Measurements from ENCODE around the gene COX7B2. TPM values are rescaled to one million over a fixed set of nuclear protein-coding genes. Genes with fewer than 3 reads are reported as not detected.

The COX7B2 gene
- total and polyA plus RNA-seq, 9 of the 15 experiments (the other 6 are each of a cell fraction or from before 2014, with no cell fraction given): 0.33 to 3.5 (median 0.67) TPM; not detected in 3

DNA sequence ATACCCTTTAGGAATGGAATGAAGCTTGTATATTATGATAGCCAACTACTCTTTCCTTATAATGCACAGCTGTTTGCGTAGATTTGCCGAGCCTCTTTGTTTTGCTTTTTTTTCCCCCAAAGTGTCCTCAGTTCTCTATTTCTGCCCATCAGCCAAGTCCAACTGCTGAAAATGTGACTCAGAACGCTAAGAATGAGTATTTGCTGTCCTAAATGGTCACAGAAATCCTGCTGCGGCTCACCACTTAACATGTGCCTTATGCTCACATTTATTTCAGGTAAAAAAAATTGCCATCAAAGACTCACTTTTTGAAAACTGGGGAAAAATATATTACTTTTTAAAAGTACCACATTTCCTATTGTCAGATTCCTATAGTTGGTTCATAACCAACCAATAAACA is 47.4 kb upstream of the COX7B2 start:
- Histone ChIP-seq H3K4me1 (replicated peaks in 1 of 2; ENCODE audit: control insufficient read depth in 2 of 2, insufficient read depth in 2 of 2, low read length in 2 of 2) (no peaks in the 10 kb centered on the region), H3K27ac (ENCODE audit: extremely low read depth, low read depth, low read length) (no peak overlapping the region), H3K27me3 (ENCODE audit: control insufficient read depth in 2 of 2, insufficient read depth in 2 of 2, low read length in 2 of 2) (no peaks in the 10 kb centered on the region), H3K79me2 (ENCODE audit: control insufficient read depth, insufficient read depth, low read length) (no peaks in the 10 kb centered on the region), H3K36me3 (ENCODE audit: control insufficient read depth, insufficient read depth, low read length) (no peaks in the 10 kb centered on the region), H3K9me1 (ENCODE audit: control insufficient read depth, insufficient read depth, low read length) (no peaks in the 10 kb centered on the region), H4K20me1 (replicated peaks; ENCODE audit: control insufficient read depth, insufficient read depth, low read length) (no peaks in the 10 kb centered on the region), H3K4me2 (ENCODE audit: insufficient read depth, low read length) (no peak overlapping the region), H3K9ac (ENCODE audit: insufficient read depth in 1 of 2, low read depth in 2 of 2, low read length in 2 of 2) (no peak overlapping the region), H3K9me3 (replicated peaks; ENCODE audit: control insufficient read depth, insufficient read depth, low read depth, low read length) (no peaks in the 10 kb centered on the region), H3K4me3 (no peak overlapping the region), H2AFZ (ENCODE audit: low read depth, low read length) (no peak overlapping the region)
- in situ Hi-C loops (cut with MboI): no loop called here
- ATAC-seq (no peak), FAIRE-seq (no peak), DNase-seq (ENCODE audit: extremely low read depth in 1 of 4, low spot score in 3 of 4) (no peak)
- WGBS (ENCODE audit: insufficient coverage, low coverage, missing lambda C conversion rate): 0% methylated on average over 4 of the region's 4 CpGs
- POLR2A ChIA-PET: no interaction called here
- no TSS peak for BruUV-seq (replicated peaks)
- intact Hi-C loops (cut with micrococcal nuclease): no loop called here
- CTCF ChIA-PET (ENCODE audit: low intra/inter-chr PET ratio): no interaction called here
- TF ChIP-seq STAT5B (CRISPR knock-in tag; IDR thresholded peaks at IDR 0.05) (no peak), GATA2 (CRISPR knock-in tag; IDR thresholded peaks at IDR 0.05) (no peak), SIN3B (IDR thresholded peaks at IDR 0.05; ENCODE audit: low read depth) (no peak), BDP1 (IDR thresholded peaks at IDR 0.05; ENCODE audit: insufficient read depth, insufficient read length) (no peak), ARID1B (IDR thresholded peaks at IDR 0.05) (no peak), KLF6 (CRISPR knock-in tag; IDR thresholded peaks at IDR 0.05; ENCODE audit: borderline replicate concordance) (no peak), HMGN3 (IDR thresholded peaks at IDR 0.05; ENCODE audit: borderline replicate concordance, extremely low read depth, insufficient read length, low read depth, low read length) (no peak), GABPA (tag; conservative IDR thresholded peaks at IDR 0.05; ENCODE audit: low read depth) (no peak)
- TF ChIP-seq, protein P1, sequence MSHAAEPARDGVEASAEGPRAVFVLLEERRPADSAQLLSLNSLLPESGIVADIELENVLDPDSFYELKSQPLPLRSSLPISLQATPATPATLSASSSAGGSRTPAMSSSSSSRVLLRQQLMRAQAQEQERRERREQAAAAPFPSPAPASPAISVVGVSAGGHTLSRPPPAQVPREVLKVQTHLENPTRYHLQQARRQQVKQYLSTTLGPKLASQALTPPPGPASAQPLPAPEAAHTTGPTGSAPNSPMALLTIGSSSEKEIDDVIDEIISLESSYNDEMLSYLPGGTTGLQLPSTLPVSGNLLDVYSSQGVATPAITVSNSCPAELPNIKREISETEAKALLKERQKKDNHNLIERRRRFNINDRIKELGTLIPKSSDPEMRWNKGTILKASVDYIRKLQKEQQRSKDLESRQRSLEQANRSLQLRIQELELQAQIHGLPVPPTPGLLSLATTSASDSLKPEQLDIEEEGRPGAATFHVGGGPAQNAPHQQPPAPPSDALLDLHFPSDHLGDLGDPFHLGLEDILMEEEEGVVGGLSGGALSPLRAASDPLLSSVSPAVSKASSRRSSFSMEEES (CRISPR knock-in tag; IDR thresholded peaks at IDR 0.05): no peak
- TF ChIP-seq, protein P2, sequence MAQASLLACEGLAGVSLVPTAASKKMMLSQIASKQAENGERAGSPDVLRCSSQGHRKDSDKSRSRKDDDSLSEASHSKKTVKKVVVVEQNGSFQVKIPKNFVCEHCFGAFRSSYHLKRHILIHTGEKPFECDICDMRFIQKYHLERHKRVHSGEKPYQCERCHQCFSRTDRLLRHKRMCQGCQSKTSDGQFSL (CRISPR knock-in tag; IDR thresholded peaks at IDR 0.05): no peak
- TF ChIP-seq, protein P2 (tag; IDR thresholded peaks at IDR 0.05): no peak
- TF ChIP-seq, protein P3, sequence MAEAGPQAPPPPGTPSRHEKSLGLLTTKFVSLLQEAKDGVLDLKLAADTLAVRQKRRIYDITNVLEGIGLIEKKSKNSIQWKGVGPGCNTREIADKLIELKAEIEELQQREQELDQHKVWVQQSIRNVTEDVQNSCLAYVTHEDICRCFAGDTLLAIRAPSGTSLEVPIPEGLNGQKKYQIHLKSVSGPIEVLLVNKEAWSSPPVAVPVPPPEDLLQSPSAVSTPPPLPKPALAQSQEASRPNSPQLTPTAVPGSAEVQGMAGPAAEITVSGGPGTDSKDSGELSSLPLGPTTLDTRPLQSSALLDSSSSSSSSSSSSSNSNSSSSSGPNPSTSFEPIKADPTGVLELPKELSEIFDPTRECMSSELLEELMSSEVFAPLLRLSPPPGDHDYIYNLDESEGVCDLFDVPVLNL (CRISPR knock-in tag; IDR thresholded peaks at IDR 0.05; ENCODE audit: low read depth): no peak
- TF ChIP-seq, protein P4, sequence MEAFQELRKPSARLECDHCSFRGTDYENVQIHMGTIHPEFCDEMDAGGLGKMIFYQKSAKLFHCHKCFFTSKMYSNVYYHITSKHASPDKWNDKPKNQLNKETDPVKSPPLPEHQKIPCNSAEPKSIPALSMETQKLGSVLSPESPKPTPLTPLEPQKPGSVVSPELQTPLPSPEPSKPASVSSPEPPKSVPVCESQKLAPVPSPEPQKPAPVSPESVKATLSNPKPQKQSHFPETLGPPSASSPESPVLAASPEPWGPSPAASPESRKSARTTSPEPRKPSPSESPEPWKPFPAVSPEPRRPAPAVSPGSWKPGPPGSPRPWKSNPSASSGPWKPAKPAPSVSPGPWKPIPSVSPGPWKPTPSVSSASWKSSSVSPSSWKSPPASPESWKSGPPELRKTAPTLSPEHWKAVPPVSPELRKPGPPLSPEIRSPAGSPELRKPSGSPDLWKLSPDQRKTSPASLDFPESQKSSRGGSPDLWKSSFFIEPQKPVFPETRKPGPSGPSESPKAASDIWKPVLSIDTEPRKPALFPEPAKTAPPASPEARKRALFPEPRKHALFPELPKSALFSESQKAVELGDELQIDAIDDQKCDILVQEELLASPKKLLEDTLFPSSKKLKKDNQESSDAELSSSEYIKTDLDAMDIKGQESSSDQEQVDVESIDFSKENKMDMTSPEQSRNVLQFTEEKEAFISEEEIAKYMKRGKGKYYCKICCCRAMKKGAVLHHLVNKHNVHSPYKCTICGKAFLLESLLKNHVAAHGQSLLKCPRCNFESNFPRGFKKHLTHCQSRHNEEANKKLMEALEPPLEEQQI (IDR thresholded peaks at IDR 0.05): no peak
